Ishikawa (cell line): ENCODE results near the gene PHF3.

Experiments
- CEBPB ChIP-seq: IDR thresholded peaks from 2 replicates; pipeline ENCODE4 v1.6.1; 2012
- CREB1 ChIP-seq: IDR thresholded peaks from 2 replicates; pipeline ENCODE4 v1.6.1; 2012; ENCODE audit warnings: low read depth
- EGR1 ChIP-seq: IDR thresholded peaks from 2 replicates; pipeline ENCODE4 v1.6.1; 2012
- FOXM1 ChIP-seq: IDR thresholded peaks from 2 replicates; pipeline ENCODE4 v1.6.1; 2012; ENCODE audit warnings: low read depth, borderline replicate concordance
- NFIC ChIP-seq: IDR thresholded peaks from 2 replicates; pipeline ENCODE4 v1.6.1; 2012
- RAD21 ChIP-seq: IDR thresholded peaks from 2 replicates; pipeline ENCODE4 v1.6.1; 2012; ENCODE audit warnings: low read depth
- REST ChIP-seq: IDR thresholded peaks from 2 replicates; pipeline ENCODE4 v1.6.1; 2012; ENCODE audit warnings: low read depth, mild to moderate bottlenecking
- TAF1 ChIP-seq: IDR thresholded peaks from 2 replicates; pipeline ENCODE4 v1.6.1; 2012; ENCODE audit warnings: low read depth, mild to moderate bottlenecking
- TEAD4 ChIP-seq: IDR thresholded peaks from 2 replicates; pipeline ENCODE4 v1.6.1; 2012

PHF3 gene

GRCh38 chr6:63760199-63760598 is 124.6 kb downstream of the PHF3 start:
- no peak for TF ChIP-seq FOXM1
- no peak for TF ChIP-seq NFIC
- no peak for TF ChIP-seq EGR1
- TF ChIP-seq CEBPB = no peak
- no peak for TF ChIP-seq REST
- no peak for TF ChIP-seq TAF1
- no peak for TF ChIP-seq RAD21
- no peak for TF ChIP-seq CREB1

GRCh38 chr6:63764318-63764916 is 128.8 kb downstream of the PHF3 start:
- TF ChIP-seq RAD21 (peak; percentile 50), TEAD4 (no peak)
